Activated CD4-positive, CD25-positive, alpha-beta regulatory T cell treated with anti-CD3 and anti-CD28 coated beads, Interleukin-2, amount 50 U/mL, for 72 hours (primary cell): ENCODE results near the gene AKAP17A.
"Not testable (repeated sequence)": the region's sequence is repeated elsewhere in the genome, so short reads cannot be mapped to it uniquely, and the experiment has no call there.

Source experiments
- DNase-seq: peaks from one replicate; pipeline ENCODE4 v3.0.0; 2021

Gene AKAP17A

GRCh38 chrX:1591102-1591862 is at the start of gene AKAP17A:
AKAP17A (plus strand) TSS chrX:1591604; CDS start chrX:1593463, 1,859 bp downstream.
- peak; percentile 100 for DNase-seq

GRCh38 chrX:1542994-1543725 is 48.2 kb upstream of the AKAP17A start:
- DNase-seq: peak; percentile 21

GRCh38 chrX:1545776-1546408 is 45.5 kb upstream of the AKAP17A start:
- DNase-seq: peak; percentile 9

GRCh38 chrX:1546691-1547251 is 44.6 kb upstream of the AKAP17A start:
- peak; percentile 21 for DNase-seq

- DNase-seq: no peak
Measured at GRCh38 chrX:1551959-1552546, 39.4 kb upstream of the AKAP17A start.

- DNase-seq: no peak
Measured at GRCh38 chrX:1554469-1555210, 36.8 kb upstream of the AKAP17A start.

- DNase-seq: no peak
Measured at GRCh38 chrX:1555370-1555769, 36.0 kb upstream of the AKAP17A start.

- DNase-seq: not testable (repeated sequence)
Measured at GRCh38 chrX:1557442-1557841, 34.0 kb upstream of the AKAP17A start.

- peak; percentile 14 for DNase-seq
Measured at GRCh38 chrX:1558761-1559468, 32.5 kb upstream of the AKAP17A start.

- DNase-seq: no peak
Measured at GRCh38 chrX:1561164-1561563, 30.2 kb upstream of the AKAP17A start.

GRCh38 chrX:1564077-1564476 is 27.3 kb upstream of the AKAP17A start:
- DNase-seq: not testable (repeated sequence)

- DNase-seq: peak; percentile 15
Measured at GRCh38 chrX:1564750-1565683, 26.4 kb upstream of the AKAP17A start.

GRCh38 chrX:1574181-1574580 is 17.2 kb upstream of the AKAP17A start:
- DNase-seq: not testable (repeated sequence)

- no peak for DNase-seq
Measured at GRCh38 chrX:1576201-1576992, 15.0 kb upstream of the AKAP17A start.

- DNase-seq: no peak
Measured at GRCh38 chrX:1577845-1578244, 13.6 kb upstream of the AKAP17A start.

GRCh38 chrX:1578511-1579173 is 12.8 kb upstream of the AKAP17A start:
- no peak for DNase-seq

- DNase-seq: peak; percentile 82
Measured at GRCh38 chrX:1581132-1581531, 10.3 kb upstream of the AKAP17A start.

GRCh38 chrX:1582686-1583437 is 8.5 kb upstream of the AKAP17A start:
- peak; percentile 58 for DNase-seq
